GM19452 (cell line): Measurements from ENCODE around the gene RPL27.

Source experiments
- ATAC-seq: cut with Tn5 transposase; IDR thresholded peaks from one replicate; pipeline ENCODE4 v1.9.1; 2021; ENCODE audit not compliant: unreplicated experiment

RPL27 gene

DNA sequence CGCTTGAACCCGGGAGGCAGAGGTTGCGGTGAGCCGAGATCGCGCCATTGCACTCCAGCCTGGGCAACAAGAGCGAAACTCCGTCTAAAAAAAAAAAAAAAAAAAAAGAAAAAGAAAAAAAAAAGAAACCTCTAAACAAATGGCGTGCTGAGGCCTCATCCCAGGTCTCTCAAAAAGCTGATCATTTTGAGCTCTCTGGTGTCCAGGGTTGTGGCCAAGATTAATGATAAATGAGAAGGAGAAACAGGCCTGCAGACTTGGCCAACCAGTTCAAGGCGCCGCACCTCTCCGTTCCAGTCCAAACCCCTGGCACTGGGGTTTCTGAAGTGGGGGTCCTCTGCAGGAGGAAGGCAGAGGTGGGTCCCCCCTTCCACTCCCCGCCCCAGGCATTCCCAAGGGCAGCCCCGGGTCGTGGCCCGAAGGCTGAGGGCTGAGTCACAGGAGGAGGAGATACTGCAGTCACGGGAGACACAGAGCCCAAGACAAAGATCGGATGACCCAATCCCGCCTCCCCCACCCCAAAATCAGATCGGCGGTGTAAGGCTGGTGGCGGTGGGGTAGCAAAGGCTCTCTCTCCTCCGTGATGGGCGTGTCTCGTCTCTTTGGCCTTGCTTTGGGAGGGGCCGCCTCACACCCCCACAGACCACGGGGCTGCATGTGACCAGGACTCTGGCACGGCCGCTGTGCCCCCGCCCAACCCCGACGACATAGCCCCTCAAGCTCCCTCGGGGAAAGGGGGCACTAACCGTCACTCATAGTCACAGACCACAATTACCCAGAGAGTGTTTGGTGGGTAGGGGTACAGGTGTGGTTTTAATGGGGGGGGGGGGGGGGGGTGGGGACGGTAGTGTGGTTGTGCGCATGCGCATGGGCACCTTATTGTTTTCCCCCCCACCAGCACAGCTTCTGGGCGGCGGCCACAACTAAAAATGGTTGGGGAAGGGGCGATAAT lies 22.8 kb downstream of the RPL27 start:
- ATAC-seq, result no peak

DNA sequence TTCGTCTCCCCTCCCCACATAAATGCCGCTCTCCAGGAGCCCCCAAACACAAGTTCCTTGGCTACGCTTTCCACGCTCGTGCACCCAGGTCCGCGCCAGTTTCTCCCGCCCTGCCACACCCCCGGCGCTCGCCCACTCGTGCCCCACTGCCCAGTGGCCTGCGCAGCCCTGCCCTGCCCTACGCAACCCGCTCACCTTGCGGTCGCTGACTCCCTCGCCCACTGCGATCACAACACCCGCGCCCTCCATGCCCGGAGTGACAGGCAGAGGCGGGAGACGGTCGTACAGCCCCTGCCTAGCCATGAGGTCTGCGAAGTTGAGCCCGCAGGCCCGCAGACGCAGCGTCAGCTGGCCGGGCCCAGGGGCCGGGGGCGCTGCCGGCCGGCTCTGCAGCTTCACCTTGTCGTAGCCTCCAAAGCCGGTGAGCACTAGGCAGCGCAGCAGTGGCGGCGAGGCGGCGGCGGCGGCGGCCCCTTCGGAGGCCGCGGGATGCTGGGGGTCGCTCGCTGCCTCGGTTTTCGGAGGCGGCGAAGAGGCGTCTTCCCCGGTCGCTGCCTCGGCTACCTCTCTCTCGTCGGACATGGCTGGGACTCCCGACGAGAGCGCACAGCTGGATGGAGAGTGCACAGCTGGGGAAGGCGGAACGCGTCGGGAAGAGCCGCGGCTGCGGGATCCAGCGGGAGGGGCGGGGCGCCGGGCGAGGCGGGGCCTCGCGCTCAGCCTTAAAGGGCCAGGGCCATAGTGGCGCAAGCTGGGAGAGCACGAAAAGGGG lies 23.7 kb downstream of the RPL27 start, which contains the start of gene VAT1:
VAT1 (minus strand) TSS at position 645 of the 772 bp plus-strand sequence; CDS start at position 582, 63 bp downstream.
- no peak for ATAC-seq

DNA sequence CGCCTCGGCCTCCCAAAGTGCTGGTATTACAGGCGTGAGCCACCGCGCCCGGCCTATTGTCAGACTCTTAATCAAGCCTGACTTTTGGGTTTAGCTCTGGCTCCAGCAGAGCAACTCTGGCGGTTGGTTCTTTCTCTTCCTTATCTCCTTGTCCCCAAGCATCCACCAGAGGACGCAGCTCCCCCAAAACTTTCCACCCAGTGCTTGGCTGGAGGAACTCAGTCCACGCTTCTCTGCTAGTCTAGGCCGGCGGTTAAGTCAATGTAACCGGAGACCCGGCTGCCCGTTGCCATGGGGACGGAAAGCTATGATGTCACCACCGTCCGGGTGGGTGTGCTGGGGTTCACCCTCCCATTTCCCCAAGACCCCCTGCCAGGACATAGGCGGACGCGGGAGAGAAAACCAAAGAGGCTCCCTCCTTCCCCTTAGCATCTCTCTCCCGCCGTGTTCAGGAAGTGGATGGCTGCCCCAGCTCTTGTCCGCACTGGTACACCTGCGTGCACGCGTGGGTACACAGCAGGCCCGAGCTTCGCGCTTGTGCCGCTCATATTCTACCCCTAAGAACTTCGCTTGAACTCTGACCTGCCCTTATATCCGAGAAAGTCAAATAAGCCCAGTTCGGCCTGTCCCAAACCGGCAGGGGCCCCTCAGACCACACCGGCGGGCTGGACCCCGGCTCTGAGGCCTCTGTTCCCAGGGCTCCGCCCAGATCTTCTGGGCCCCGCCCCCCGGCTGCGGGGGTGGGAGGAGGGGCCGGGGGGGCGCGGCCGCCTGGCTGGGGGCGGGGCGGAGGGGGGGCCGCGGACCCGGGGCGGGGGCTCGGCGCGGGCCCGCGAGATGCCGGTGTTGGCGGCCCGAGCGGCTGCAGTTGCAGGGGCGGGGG lies 26.4 kb downstream of the RPL27 start, which contains the start of gene RND2:
RND2 (plus strand) TSS at position 825 of the 883 bp plus-strand sequence. CDS start 117 bp downstream, outside the sequence.
- no peak for ATAC-seq

DNA sequence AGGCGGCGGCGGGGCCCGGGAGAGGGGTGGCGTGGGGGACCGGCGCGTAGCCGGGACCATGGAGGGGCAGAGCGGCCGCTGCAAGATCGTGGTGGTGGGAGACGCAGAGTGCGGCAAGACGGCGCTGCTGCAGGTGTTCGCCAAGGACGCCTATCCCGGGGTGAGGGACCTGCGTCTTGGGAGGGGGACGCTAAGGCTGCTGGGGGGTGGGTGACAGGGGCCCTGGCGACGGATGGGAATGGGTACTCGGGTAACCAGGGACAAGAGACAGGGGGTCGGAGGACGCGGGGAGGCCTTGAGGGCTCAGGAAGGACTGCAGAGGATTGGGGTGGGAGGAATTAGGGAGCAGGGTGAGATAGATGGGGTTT lies 27.1 kb downstream of the RPL27 start:
- ATAC-seq, result no peak

DNA sequence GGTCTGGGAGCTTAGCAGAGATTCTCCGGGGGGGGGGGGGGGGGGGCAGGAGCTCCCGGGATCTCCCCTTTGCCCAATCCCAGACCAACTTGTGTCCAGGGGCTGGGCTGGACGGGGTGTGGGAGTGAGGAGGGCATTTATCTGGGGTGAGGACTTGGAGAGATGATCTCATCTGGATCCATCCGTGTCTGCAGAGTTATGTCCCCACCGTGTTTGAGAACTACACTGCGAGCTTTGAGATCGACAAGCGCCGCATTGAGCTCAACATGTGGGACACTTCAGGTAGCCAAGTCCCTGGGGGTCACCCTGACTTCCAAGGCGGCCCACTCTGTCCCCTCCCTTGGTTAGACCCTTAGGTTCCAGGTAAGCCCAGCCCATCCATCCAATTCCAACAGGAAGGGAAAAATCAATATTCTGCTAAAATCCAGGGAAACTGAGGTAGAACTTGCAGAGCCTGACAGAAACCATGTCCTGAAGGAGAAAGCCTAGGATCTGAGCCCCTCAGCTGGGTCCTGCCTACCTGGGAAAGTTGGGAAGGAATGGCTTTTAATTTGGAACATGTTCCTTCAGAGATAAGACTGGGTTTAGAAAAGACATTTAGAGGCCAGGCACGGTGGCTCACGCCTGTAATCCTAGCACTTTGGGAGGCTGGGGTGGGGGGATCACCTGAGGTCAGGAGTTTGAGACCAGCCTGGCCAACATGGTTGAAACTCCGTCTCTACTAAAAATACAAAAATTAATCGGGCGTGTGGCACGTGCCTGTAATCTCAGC lies 27.7 kb downstream of the RPL27 start:
- ATAC-seq, result no peak

DNA sequence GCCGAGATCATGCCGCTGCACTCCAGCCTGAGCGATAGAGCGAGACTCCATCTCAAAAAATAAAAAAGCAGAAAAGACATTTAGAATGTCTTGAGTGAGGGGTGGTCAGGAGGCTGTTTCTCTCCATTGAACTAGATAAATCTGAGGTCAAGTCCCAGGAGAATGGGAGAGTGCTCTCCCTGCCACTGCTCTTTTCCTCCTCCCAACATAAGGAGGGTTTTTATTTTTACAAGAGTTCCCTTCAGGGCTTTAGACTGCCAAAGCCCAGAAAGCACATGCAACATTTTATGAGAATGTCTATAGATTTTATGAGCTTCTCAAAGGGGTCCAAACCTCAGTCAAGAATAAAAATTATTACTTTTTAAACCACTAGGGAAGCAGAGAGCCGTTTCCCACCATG lies 28.4 kb downstream of the RPL27 start:
- ATAC-seq, result no peak

DNA sequence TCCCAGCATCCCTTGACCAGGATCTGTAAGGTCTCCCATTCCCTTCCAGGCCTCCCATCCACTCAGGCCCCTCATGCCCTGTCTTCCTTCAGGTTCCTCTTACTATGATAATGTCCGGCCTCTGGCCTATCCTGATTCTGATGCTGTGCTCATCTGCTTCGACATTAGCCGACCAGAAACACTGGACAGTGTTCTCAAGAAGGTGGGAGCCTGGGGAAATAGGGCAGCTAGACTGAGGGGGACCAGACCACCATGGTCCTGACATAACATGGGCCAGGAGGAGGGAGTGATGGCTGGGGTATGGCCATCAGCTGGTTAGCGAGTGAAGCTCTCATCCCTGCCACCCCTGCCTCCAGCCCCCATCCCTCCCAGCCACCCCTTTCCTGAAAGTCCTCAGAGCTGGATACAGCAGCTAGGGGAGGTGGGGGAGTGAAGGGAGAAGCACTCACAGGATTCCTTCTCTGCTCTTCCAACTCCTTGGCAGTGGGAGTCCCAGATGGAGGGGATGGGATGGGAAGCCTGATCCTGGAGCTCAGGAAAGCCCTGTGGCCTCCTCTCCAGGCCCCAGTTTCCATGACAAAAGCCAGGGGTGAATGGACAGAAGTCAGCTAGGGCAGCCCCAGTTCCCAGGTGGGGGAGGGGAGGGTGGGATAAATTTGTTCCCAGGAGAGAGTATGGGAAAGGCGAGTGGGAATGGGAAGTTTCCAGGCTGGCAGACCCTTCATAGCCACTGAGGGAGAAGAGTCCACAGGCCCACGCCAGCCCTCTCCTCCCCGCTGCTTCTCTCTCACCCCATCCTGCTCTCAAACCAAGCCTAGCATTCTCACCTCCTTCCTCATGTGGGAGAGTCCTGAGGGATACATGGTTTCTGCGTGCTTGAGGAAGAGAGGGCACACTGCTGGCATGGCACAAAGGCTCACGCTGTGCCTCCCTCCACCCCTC lies 29.1 kb downstream of the RPL27 start:
- no peak for ATAC-seq

DNA sequence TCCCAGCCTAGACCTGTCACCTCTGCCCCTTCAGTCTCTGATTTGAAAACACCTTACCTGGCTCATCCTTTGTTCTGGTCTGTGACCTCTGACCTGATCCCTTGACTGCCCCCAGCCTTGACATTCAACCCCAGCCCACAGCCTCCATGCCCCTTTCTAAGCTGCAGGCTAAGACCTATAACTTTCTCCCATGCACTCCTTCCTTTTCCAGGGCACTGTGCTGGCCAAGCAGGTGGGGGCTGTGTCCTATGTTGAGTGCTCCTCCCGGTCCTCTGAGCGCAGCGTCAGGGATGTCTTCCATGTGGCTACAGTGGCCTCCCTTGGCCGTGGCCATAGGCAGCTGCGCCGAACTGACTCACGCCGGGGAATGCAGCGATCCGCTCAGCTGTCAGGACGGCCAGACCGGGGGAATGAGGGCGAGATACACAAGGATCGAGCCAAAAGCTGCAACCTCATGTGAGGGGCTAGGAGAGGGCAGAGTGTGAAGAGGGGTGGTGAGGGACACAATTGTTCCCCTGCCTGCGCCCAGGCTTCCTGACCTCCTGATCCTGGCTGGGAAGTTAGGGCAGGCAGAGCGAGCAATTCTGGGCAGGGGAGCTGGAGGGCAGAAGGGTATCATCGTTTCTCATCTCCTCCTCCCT lies 30.1 kb downstream of the RPL27 start:
- ATAC-seq, result no peak

DNA sequence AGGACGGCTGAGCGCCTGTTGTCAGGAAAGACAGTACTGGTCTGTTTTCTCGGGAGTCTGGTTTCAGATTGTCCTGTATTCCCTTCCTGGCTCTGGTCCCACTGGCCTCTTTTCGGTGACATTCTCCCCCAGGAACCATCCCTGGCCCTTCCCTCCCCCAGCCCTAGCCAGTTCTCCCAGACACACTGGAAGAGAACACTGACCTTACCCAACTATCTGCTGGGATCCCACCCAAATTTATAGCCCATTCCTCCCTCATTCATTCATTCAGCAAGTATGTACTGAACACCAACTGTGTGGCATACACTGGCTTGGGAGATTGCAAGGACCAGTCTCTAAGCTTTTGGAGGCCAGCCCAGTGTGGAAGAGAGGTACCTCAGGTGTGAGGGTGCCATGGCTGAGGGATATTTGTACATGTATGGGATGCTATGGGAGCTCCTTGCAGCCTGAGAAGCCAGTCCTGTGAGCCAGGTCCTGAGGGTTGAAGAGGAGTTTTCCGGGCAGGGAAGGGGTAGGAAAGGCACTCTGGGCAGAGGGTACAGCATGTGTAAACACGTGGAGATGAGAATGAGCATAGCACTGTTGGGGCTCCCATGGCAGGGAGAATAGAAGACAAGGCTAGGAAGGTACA lies 32.0 kb downstream of the RPL27 start:
- no peak for ATAC-seq

DNA sequence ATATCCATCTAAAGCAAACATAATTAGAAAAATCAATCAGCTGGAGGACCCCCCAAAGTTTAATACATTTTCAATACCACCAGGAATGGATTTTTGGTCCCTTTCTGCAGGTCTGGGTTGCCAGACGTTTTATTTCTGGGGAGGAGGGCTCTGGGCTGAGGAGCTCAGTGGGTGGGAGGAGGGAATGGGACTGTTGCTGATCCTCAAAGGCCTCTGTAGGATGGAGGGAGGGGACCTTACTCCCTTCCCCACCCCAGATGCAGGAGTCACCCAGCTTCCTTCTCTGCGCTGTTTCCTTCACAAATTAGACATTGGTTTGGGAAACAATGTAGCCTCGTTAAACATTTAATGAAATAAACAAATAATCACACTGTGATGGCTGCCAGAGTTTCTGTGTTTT lies 33.4 kb downstream of the RPL27 start:
- no peak for ATAC-seq

DNA sequence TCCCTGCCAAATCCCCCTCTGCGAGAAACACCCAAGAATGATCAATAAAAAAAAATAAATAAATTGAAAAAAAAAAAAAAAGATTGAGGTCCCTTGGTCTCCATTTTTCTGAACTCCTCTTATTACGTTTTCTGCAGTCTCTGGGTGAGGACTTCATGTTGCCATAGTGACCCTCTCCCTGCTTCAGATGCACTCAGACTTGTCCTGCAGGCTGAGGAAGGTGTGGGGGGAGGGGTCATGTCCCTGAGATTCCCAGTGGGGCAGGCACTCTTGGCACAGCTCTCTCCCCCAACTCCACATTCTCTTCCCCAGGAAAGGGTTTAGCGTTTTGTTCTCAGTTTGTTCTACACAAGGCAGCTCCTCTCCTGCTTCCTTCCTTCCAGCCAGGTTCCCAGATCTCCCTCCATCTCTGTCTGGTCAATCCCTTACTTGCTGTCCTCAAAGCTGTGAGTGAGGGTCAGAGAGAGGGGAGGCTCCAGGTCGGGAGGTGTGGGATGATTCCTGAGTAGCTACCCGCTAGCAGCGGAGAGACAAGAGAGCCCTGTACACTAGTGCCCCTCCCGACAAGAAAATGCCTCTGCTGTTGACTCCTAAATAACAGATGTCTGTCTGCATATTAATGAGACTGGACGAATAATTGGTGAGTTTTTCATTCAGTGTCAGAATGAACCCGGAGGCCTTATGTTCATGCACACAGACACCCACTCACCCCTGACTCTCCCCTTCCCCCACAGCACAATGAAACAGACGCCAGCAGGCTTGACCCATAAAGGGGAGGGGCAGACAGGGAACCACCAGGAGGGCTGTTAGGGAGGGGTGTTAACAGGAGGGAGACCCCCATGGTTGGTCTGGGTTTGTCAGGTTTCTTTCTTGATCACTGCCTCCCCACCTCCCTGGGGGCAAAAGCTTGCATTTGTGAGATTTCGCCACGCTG lies 36.0 kb downstream of the RPL27 start:
- ATAC-seq, result no peak

DNA sequence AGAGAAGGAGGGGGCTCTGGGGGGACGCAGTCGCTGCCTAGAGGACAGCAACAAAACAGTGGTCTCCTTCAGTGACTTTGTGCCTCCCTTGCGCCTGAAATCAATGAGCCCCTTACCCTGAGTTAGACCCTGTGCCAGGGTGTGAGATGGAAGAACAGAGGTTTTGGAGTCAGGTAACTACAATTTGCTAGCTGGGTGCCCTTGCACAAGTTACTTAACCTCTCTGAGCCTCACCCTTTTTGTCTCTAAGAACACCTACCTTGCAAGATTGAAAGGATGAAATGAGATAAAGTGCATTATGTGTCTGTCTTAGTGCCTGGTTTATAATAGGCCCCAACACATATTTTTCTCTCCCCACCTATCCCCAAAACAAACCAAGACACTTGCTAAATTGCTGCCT lies 36.7 kb downstream of the RPL27 start:
- ATAC-seq, result no peak

DNA sequence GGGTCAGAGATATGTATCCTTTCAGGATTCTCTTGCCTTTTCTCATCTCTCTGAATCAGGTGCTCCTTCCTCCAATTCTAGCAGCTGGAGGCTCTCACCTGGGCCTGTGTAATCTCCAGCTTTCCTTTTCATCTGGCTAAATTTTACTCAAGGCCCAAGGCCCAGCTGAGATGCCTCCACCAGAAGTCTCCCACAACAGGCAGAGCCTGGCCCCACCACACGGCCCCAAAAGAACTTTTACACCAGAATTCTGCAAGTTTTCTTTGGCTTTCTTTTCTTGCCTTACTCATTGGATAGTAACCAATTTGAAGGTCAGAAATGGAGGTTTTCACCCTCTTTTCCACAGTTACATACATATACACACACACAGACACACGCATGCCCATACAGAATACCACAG lies 41.4 kb downstream of the RPL27 start:
- ATAC-seq, result no peak

DNA sequence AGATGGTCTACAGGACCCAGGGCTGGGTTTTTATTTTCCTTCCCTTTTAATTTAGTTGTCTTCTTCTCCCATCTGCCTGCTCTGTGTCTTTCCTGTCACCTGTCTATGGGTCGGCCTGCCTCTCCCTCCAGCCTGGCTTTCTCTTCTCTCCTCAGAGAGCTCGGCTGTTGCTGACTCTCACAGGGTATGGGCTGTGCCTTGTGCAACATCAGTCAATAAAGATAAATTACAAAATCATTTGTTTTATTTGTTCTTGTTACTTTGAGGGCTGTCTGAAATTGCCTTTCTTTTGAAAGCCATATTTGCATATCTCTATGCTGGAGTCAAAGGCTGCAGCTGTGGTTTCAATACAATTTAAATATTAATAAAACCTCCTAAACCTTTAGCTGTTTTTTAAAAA lies 42.4 kb downstream of the RPL27 start:
- no peak for ATAC-seq

DNA sequence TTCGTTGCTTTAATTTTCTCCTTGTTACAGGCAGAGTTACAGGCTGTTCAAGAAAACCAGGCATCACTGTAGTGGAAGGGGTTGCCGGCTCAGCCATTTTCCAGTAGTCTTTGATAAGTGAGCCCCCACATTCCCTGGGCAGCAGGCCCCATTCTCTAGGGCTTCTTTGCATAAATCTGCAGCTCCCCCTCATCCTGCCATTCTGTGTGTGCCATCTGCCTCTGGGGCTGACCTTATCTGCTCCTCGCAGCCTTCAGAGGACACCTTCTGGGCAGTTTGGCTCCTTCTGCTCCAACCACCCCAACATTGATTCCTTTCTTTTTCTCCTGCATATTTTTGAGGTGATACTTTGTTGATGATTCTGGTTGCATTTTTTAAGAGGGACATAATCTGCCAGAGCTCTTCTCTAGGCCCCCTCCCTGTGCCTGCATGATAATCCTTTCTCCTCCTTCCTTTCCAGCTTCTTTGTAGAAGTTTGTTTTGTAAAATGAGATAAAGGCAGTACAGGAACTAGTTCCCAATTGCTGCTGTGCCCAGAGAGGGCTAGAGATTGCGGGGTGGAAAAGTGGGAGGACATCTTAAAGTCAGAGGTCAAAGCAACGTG lies 43.9 kb downstream of the RPL27 start:
- ATAC-seq, result no peak

DNA sequence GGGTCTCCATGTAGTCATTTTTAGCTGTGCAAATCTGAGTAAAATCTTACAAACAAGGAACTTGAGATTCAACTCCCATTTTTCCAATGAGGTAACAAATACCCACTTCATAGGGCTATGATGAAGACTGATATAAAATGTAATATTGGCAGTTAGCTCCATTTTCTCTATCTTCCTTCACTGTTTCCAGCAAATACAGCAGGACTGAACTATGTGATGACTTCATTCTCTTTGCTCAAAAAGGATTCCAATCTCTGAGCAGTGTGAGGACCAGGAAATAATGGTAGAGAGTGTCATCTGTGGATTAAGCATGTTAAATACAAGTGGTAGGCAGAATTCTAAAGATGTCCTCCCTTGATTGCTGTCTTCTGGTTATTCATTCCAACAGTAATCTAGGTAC lies 45.1 kb downstream of the RPL27 start:
- no peak for ATAC-seq

DNA sequence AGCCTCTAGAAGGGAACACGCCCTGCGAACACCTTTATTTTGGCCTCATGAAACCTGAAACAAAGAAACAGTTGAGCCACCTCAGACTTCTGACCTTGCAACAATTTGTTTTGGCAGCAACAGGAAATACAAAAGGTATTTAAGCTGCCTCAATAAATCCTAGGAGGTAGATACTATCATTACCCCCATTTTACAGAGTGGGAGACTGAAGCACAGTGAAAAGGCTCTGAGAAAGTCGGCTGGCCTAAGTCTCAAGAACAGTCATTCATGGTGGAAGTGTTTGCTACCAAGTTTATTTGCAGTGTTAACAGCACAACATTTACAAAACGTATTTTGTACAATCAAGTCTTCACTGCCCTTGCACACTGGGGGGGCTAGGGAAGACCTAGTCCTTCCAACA lies 45.8 kb downstream of the RPL27 start:
- no peak for ATAC-seq
